ENCODE measurements around the gene SLC25A12. TPM values are rescaled to one million over a fixed set of nuclear protein-coding genes. Genes with fewer than 3 reads are reported as not detected.
A peak's percentile ranks its signal among the peaks of the same experiment; 100 is the strongest.

The SLC25A12 gene
- total and polyA plus RNA-seq, 2 of the 13 experiments (the other 11 are each of a cell fraction or from before 2014, with no cell fraction given) = 8.1 to 15.9 TPM

GRCh38 chr2:171893824-171894611, at the start of gene SLC25A12 (continued):
- TF ChIP-seq ZBTB40 (IDR thresholded peaks at IDR 0.05) = no peak
- TF ChIP-seq ZBTB40 (CRISPR knock-in tag; IDR thresholded peaks at IDR 0.05) = no peak
- peak; percentile 87 for TF ChIP-seq GMEB1 (CRISPR knock-in tag; IDR thresholded peaks at IDR 0.05; ENCODE audit: borderline replicate concordance)
- TF ChIP-seq POLR2G (IDR thresholded peaks at IDR 0.05; ENCODE audit: low read depth, low read length) = peak; percentile 83
- no peak for TF ChIP-seq DZIP1 (CRISPR knock-in tag; IDR thresholded peaks at IDR 0.05)
- TF ChIP-seq ZNF543 (CRISPR knock-in tag; IDR thresholded peaks at IDR 0.05) = 0 out of 2 replicates have a peak, but pooled peaks have one; percentile 60
- no peak for TF ChIP-seq ZNF564 (CRISPR knock-in tag; IDR thresholded peaks at IDR 0.05)
- no peak for TF ChIP-seq ZNF790 (CRISPR knock-in tag; IDR thresholded peaks at IDR 0.05; ENCODE audit: borderline replicate concordance)
- peak; percentile 85 for TF ChIP-seq SALL1 (CRISPR knock-in tag; IDR thresholded peaks at IDR 0.05)
- no peak for TF ChIP-seq SOX13 (IDR thresholded peaks at IDR 0.05)
- 0 out of 4 replicates have a peak, but pooled peaks of 1 of the 2 experiments have one; percentile 8 for TF ChIP-seq SOX13 (CRISPR knock-in tag; conservative IDR thresholded peaks at IDR 0.05 in 1 of 2, IDR thresholded peaks at IDR 0.05 in 1 of 2)
- no peak for TF ChIP-seq ZFYVE20 (CRISPR knock-in tag; IDR thresholded peaks at IDR 0.05; ENCODE audit: borderline replicate concordance, low read depth)
- no peak for TF ChIP-seq GLMP (CRISPR knock-in tag; IDR thresholded peaks at IDR 0.05; ENCODE audit: borderline replicate concordance)
